Stomach (tissue), 4 donors: ENCODE results near the gene SLC6A5.

ENCODE experiments used
- CTCF ChIP-seq, 7 experiments: fragments of 450-650 bp in 4 of 7; fragments of 200-600 bp in 3 of 7; sonication (generic) in 3 of 7; IDR thresholded peaks; one replicate each; pipeline ENCODE4 v1.5.1; 2016 to 2019; ENCODE audit warnings: antibody characterized with exemption in 7 of 7, control low read depth in 2 of 7, mild to moderate bottlenecking in 1 of 7
- POLR2A ChIP-seq, 4 donors: fragments of 450-650 bp; IDR thresholded peaks; one replicate each; pipeline ENCODE4 v1.6.1; 2016; ENCODE audit warnings: antibody characterized with exemption in 4 of 4, control low read depth in 2 of 4, mild to moderate bottlenecking in 1 of 4, moderate library complexity in 1 of 4

DNA sequence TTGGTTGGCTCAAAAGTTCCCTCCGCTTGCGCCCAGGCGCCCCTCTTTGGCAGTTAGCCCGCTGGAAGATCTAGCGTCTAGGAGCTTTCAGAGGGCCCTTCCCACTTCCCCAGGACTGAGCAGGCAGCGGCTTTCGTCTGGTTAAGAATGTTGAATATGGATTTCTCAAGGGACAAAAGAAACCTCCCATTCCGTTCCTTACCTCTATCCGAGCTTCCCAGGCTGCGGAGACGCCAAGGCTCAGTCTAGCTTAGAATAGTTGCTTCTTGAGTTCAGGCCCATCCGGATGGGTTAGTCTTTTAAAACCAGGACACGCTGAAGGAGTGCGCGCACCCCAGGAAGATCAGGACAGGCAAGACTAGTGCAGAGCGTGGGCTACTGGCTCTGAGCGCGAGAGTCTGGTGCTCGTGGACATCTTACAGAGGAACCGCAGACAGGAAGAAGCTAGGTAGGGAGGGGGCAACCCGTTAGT is 71.6 kb downstream of the SLC6A5 start:
- TF ChIP-seq POLR2A (IDR thresholded peaks at IDR 0.05) (no peak), CTCF (IDR thresholded peaks at IDR 0.05) (no peak)
